ENCODE results near the gene JPT1. TPM values are rescaled to one million over a fixed set of nuclear protein-coding genes. Genes with fewer than 3 reads are reported as not detected.
"Not testable (repeated sequence)": the region's sequence is repeated elsewhere in the genome, so short reads cannot be mapped to it uniquely, and the experiment has no call there.

JPT1 gene
- total RNA-seq, 1 donor from 2014 or later: 334 TPM

- no peak overlapping the region for H3K27ac Mint-ChIP-seq (ENCODE audit: unreplicated experiment)
- TF ChIP-seq, protein P1, sequence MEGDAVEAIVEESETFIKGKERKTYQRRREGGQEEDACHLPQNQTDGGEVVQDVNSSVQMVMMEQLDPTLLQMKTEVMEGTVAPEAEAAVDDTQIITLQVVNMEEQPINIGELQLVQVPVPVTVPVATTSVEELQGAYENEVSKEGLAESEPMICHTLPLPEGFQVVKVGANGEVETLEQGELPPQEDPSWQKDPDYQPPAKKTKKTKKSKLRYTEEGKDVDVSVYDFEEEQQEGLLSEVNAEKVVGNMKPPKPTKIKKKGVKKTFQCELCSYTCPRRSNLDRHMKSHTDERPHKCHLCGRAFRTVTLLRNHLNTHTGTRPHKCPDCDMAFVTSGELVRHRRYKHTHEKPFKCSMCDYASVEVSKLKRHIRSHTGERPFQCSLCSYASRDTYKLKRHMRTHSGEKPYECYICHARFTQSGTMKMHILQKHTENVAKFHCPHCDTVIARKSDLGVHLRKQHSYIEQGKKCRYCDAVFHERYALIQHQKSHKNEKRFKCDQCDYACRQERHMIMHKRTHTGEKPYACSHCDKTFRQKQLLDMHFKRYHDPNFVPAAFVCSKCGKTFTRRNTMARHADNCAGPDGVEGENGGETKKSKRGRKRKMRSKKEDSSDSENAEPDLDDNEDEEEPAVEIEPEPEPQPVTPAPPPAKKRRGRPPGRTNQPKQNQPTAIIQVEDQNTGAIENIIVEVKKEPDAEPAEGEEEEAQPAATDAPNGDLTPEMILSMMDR (conservative IDR thresholded peaks at IDR 0.05): no peak
- peaks cover 8% of the 10 kb centered on the region for H3K4me1 Mint-ChIP-seq
- peaks cover 26% of the 10 kb centered on the region for H3K36me3 Mint-ChIP-seq (ENCODE audit: low read depth)
- no peak for DNase-seq (ENCODE audit: low read depth, low spot score)
- H3K27me3 Mint-ChIP-seq (ENCODE audit: low read depth): no peaks in the 10 kb centered on the region
- no peak overlapping the region for H3K4me3 Mint-ChIP-seq
- H3K9me3 Mint-ChIP-seq: no peaks in the 10 kb centered on the region
Observed at GRCh38 chr17:75144816-75145512, 9.3 kb downstream of the JPT1 start.

DNA sequence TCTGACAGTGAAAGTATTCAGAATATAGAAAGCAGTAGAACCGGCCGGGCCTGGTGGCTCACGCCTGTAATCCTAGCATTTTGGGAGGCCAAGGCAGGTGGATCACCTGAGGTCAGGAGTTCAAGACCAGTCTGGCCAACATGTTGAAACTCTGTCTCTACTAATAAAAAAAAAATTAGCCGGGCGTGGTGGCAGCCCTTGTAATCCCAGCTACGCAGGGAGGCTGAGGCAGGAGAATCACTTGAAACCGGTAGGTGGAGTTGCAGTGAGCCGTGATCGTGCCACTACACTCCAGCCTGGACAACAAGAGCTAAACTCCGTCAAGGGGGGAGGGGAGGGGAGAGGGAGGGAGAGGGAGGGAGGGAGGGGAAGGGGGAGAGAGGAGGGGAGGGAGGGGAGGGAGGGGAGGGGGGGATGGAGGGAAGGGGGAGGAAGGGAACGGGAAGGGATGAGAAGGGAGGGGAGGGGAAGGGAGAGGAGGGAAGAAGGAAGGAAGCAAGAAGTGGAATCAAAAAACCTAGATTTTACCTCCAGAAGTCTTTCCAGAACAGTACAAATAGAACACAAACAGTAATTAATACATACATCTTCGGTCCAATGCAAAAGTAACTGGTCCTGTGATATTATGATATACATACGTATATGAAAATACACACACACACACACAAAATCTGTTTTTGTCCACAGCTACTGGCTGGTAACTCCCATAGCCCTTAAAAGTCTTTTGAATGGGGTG lies 11.9 kb downstream of the JPT1 start:
- Mint-ChIP-seq H3K9me3 (no peaks in the 10 kb centered on the region), H3K36me3 (ENCODE audit: low read depth) (peaks cover 16% of the 10 kb centered on the region), H3K4me3 (no peak overlapping the region), H3K4me1 (no peaks in the 10 kb centered on the region), H3K27me3 (ENCODE audit: low read depth) (no peaks in the 10 kb centered on the region), H3K27ac (ENCODE audit: unreplicated experiment) (no peak overlapping the region)
- DNase-seq (ENCODE audit: low read depth, low spot score): no peak
- TF ChIP-seq, protein P1 (conservative IDR thresholded peaks at IDR 0.05): no peak

DNA sequence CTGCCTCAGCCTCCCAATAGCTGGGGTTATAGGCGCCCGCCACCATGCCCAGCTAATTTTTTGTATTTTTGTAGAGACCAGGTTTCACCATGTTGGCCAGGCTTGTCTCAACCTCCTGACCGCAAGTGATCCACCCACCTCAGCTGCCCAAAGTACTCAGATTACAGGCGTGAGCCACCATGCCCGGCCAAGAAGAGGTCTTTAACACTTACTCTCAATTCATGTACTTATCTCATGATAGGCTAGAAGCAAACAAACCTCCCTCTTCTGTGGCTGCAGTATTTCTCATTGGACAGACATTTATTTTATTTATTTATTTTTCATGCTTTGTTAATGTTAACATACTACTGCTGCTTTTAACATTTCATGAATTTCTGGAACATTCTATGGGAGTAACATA lies 15.8 kb downstream of the JPT1 start:
- Mint-ChIP-seq H3K4me1 (no peaks in the 10 kb centered on the region), H3K27me3 (ENCODE audit: low read depth) (no peaks in the 10 kb centered on the region), H3K36me3 (ENCODE audit: low read depth) (peaks cover 7% of the 10 kb centered on the region), H3K27ac (ENCODE audit: unreplicated experiment) (no peak overlapping the region), H3K9me3 (no peaks in the 10 kb centered on the region), H3K4me3 (peak overlapping the region; percentile 51)
- DNase-seq (ENCODE audit: low read depth, low spot score): no peak
- TF ChIP-seq, protein P1 (conservative IDR thresholded peaks at IDR 0.05): no peak

GRCh38 chr17:75137762-75138161 lies 16.6 kb downstream of the JPT1 start:
- H3K36me3 Mint-ChIP-seq (ENCODE audit: low read depth); H3K27ac Mint-ChIP-seq (ENCODE audit: unreplicated experiment); H3K4me3 Mint-ChIP-seq; DNase-seq (ENCODE audit: low read depth, low spot score); H3K4me1 Mint-ChIP-seq; H3K9me3 Mint-ChIP-seq; H3K27me3 Mint-ChIP-seq (ENCODE audit: low read depth): not testable (repeated sequence)

DNA sequence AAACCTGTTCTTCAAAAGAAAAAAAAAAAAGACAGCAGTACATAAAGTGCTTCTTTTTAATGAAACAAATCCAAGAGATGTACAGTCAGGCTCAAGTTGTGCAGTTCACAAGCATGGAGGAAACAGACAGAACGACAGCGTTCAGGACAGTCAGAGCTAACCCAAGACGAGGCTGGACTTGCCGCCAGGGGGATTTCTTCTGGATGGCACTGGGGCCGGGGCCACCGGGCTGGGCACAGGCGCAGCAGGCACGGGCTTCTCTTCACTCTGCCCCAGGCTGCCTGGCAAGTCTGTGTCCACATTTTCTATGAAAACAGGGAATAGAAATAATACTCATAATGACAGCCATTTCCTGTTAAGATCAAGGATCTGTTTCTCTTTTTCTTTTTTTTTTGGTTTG lies 18.4 kb downstream of the JPT1 start:
- Mint-ChIP-seq H3K9me3 (no peaks in the 10 kb centered on the region), H3K27ac (ENCODE audit: unreplicated experiment) (no peak overlapping the region), H3K4me1 (peaks cover 7% of the 10 kb centered on the region), H3K4me3 (no peak overlapping the region), H3K36me3 (ENCODE audit: low read depth) (peaks cover 7% of the 10 kb centered on the region), H3K27me3 (ENCODE audit: low read depth) (peaks cover 2% of the 10 kb centered on the region)
- TF ChIP-seq, protein P1 (conservative IDR thresholded peaks at IDR 0.05): no peak
- no peak for DNase-seq (ENCODE audit: low read depth, low spot score)

DNA sequence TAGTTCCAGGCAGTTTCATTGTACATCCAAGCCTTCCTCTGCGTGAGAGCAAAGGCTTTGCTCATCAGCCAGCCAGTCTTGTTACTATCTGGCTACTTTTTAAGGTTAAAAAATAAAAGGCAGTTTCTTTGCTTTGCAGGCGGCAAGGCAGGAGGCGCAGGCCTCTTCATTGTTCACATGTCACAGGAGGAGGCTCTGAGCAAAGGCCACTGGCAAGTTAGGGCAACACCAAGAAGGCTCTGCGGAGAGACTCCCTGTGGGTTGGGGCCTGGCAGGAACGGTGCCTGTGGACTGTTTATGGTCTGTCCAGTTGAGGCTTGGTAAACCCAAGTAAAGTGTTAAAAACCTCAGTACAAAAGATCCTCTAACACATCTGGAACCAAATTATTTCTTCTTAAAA lies 18.9 kb downstream of the JPT1 start:
- Mint-ChIP-seq H3K27me3 (ENCODE audit: low read depth) (peaks cover 2% of the 10 kb centered on the region), H3K27ac (ENCODE audit: unreplicated experiment) (no peak overlapping the region), H3K9me3 (no peaks in the 10 kb centered on the region), H3K4me1 (peaks cover 11% of the 10 kb centered on the region), H3K4me3 (peak overlapping the region; percentile 63), H3K36me3 (ENCODE audit: low read depth) (peaks cover 8% of the 10 kb centered on the region)
- TF ChIP-seq, protein P1 (conservative IDR thresholded peaks at IDR 0.05): no peak
- no peak for DNase-seq (ENCODE audit: low read depth, low spot score)

DNA sequence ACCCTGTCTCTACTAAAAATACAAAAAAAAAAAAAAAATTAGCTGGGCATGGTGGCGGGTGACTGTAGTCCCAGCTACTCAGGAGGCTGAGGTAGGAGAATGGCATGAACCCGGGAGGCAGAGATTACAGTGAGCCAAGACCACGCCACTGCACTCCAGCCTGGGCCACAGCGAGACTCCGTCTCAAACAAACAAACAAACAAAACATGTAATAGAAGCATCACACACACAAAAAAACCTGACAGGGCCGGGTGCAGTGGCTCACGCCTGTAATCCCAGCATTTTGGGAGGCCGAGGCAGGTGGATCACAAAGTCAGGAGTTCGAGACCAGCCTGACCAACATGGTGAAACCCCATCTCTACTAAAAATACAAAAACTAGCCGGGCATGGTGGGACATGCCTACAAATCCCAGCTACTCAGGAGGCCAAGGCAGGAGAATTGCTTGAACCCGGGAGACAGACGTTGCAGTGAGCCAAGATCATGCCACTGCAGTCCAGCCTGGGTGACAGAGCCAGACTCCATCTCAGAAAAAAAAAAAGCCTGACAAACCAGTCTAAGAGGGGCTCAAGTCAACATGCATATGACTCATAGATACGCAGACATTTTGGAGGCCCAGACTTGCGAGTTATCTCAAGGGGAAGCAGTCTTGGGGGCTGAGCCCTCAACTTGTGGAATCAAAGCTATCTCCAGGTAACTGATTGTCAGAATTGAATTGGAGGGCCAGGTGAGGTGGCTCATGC lies 20.5 kb downstream of the JPT1 start:
- H3K27ac Mint-ChIP-seq (ENCODE audit: unreplicated experiment): peak overlapping the region; percentile 71
- not testable (repeated sequence) for H3K36me3 Mint-ChIP-seq (ENCODE audit: low read depth); H3K27me3 Mint-ChIP-seq (ENCODE audit: low read depth); H3K9me3 Mint-ChIP-seq; DNase-seq (ENCODE audit: low read depth, low spot score)
- peaks cover 14% of the 10 kb centered on the region for H3K4me1 Mint-ChIP-seq
- peak overlapping the region; percentile 64 for H3K4me3 Mint-ChIP-seq

Measured in neural crest cell (in vitro differentiated cells).